NCI-H2196 treated with DMSO at 0.1 percent for 48 hours (cell line): ENCODE measurements around the gene EPHA10.
A peak's percentile ranks its signal among the peaks of the same experiment; 100 is the strongest.

Experiments
- DNase-seq: peaks from one replicate; lab custom pipeline; 2025; ENCODE audit not compliant: unreplicated experiment; lab: John Stamatoyannopoulos, UW

EPHA10 gene

GRCh38 chr1:37764888-37765441 is at the start of gene EPHA10:
EPHA10 (minus strand) TSS chr1:37765120; CDS start chr1:37765066, 54 bp downstream.
- DNase-seq: peak; percentile 39

- no peak for DNase-seq
Observed at GRCh38 chr1:37814252-37814651, 49.3 kb upstream of the EPHA10 start.

GRCh38 chr1:37813529-37814145 is 48.7 kb upstream of the EPHA10 start:
- DNase-seq: no peak

- DNase-seq: peak; percentile 79
Observed at GRCh38 chr1:37811027-37811655, 46.2 kb upstream of the EPHA10 start.

GRCh38 chr1:37809942-37810341 is 45.0 kb upstream of the EPHA10 start:
- no peak for DNase-seq

GRCh38 chr1:37808369-37809319 is 43.7 kb upstream of the EPHA10 start:
- peak; percentile 50 for DNase-seq

- peak; percentile 90 for DNase-seq
Observed at GRCh38 chr1:37807555-37808368, 42.8 kb upstream of the EPHA10 start, which contains the start of the genes C1orf122 and YRDC. C1orf122 (plus strand) TSS chr1:37807790; CDS start chr1:37808405, 615 bp downstream. YRDC (minus strand) TSS chr1:37808208; CDS start chr1:37808180, 28 bp downstream.

GRCh38 chr1:37807220-37807554 is 42.3 kb upstream of the EPHA10 start:
- no peak for DNase-seq

- DNase-seq: no peak
Observed at GRCh38 chr1:37802439-37802838, 37.5 kb upstream of the EPHA10 start.

- no peak for DNase-seq
Observed at GRCh38 chr1:37797750-37798345, 32.9 kb upstream of the EPHA10 start.

GRCh38 chr1:37795340-37796125 is 30.6 kb upstream of the EPHA10 start:
- peak; percentile 20 for DNase-seq

- DNase-seq: no peak
Observed at GRCh38 chr1:37794372-37795339, 29.7 kb upstream of the EPHA10 start.

- peak; percentile 32 for DNase-seq
Observed at GRCh38 chr1:37793773-37794371, 29.0 kb upstream of the EPHA10 start, which contains the start of gene MANEAL. MANEAL (plus strand) TSS chr1:37793847; CDS start chr1:37794183, 336 bp downstream.

GRCh38 chr1:37792943-37793686 is 28.2 kb upstream of the EPHA10 start:
- no peak for DNase-seq

GRCh38 chr1:37782491-37782890 is 17.6 kb upstream of the EPHA10 start:
- no peak for DNase-seq

- no peak for DNase-seq
Observed at GRCh38 chr1:37778654-37779053, 13.7 kb upstream of the EPHA10 start.

GRCh38 chr1:37776946-37777516 is 12.1 kb upstream of the EPHA10 start:
- DNase-seq: no peak
